GM19328 (cell line): ENCODE data around the gene PLA2G7.
"Not testable (repeated sequence)": the region's sequence is repeated elsewhere in the genome, so short reads cannot be mapped to it uniquely, and the experiment has no call there.

Experiments
- ATAC-seq: cut with Tn5 transposase; IDR thresholded peaks from one replicate; pipeline ENCODE4 v1.9.1; 2021; ENCODE audit warnings: mild to moderate bottlenecking, moderate library complexity; ENCODE audit not compliant: unreplicated experiment

PLA2G7 gene

GRCh38 chr6:46749731-46750130 lies 14.6 kb upstream of the PLA2G7 start:
- ATAC-seq = no peak

- ATAC-seq = no peak
Observed at GRCh38 chr6:46748940-46749503, 13.8 kb upstream of the PLA2G7 start.

GRCh38 chr6:46746696-46747095 lies 11.5 kb upstream of the PLA2G7 start, which contains the start of gene ANKRD66:
ANKRD66 (plus strand) TSS chr6:46746933; CDS start chr6:46751949, 5,016 bp downstream.
- ATAC-seq = no peak

GRCh38 chr6:46745973-46746372 lies 10.8 kb upstream of the PLA2G7 start:
- ATAC-seq = no peak

- ATAC-seq = not testable (repeated sequence)
Observed at GRCh38 chr6:46744159-46744725, 9.1 kb upstream of the PLA2G7 start.

GRCh38 chr6:46743425-46744158 lies 8.4 kb upstream of the PLA2G7 start:
- ATAC-seq = no peak

- no peak for ATAC-seq
Observed at GRCh38 chr6:46741910-46742309, 6.7 kb upstream of the PLA2G7 start.

- no peak for ATAC-seq
Observed at GRCh38 chr6:46741482-46741881, 6.3 kb upstream of the PLA2G7 start.

- no peak for ATAC-seq
Observed at GRCh38 chr6:46736906-46737305, 1.7 kb upstream of the PLA2G7 start.

GRCh38 chr6:46735720-46736031 lies 501 bp upstream of the PLA2G7 start:
- no peak for ATAC-seq

- no peak for ATAC-seq
Observed at GRCh38 chr6:46733341-46733801, 1.8 kb downstream of the PLA2G7 start.

- ATAC-seq = no peak
Observed at GRCh38 chr6:46730921-46731461, 4.2 kb downstream of the PLA2G7 start.

GRCh38 chr6:46729787-46730326 lies 5.3 kb downstream of the PLA2G7 start:
- no peak for ATAC-seq

GRCh38 chr6:46720401-46720800 lies 14.8 kb downstream of the PLA2G7 start:
- ATAC-seq = no peak

GRCh38 chr6:46719099-46719498 lies 16.1 kb downstream of the PLA2G7 start:
- no peak for ATAC-seq

GRCh38 chr6:46715141-46715540 lies 20.0 kb downstream of the PLA2G7 start:
- no peak for ATAC-seq

- ATAC-seq = no peak
Observed at GRCh38 chr6:46711491-46711890, 23.7 kb downstream of the PLA2G7 start.

GRCh38 chr6:46706464-46706863 lies 28.7 kb downstream of the PLA2G7 start:
- no peak for ATAC-seq

- no peak for ATAC-seq
Observed at GRCh38 chr6:46704562-46704961, 30.6 kb downstream of the PLA2G7 start.

- no peak for ATAC-seq
Observed at GRCh38 chr6:46699970-46700369, 35.2 kb downstream of the PLA2G7 start.

GRCh38 chr6:46690911-46691451 lies 44.2 kb downstream of the PLA2G7 start:
- ATAC-seq = no peak
